Measurements from ENCODE around the gene TMPRSS3. TPM values are rescaled to one million over a fixed set of nuclear protein-coding genes. Genes with fewer than 3 reads are reported as not detected.

The TMPRSS3 gene
- total RNA-seq, 1 experiment from 2014 or later, result 4.3 TPM

GRCh38 chr21:42357307-42357706 lies 38.5 kb downstream of the TMPRSS3 start:
- H3K4me2 ChIP-seq, result no peak overlapping the region
- TF ChIP-seq EZH2 (IDR thresholded peaks at IDR 0.05; ENCODE audit: low read depth), result no peak
- TF ChIP-seq CTCF (conservative IDR thresholded peaks at IDR 0.05), result no peak
- CTCF ChIA-PET, result no interaction called here
- H3K36me3 ChIP-seq (ENCODE audit: low read depth), result no peaks in the 10 kb centered on the region
- no peak overlapping the region for H3K27ac ChIP-seq
- BruUV-seq (replicated peaks), result no TSS peak
- no peak overlapping the region for H3K4me3 ChIP-seq
- H3K27me3 ChIP-seq (ENCODE audit: insufficient read depth, low read depth), result no peaks in the 10 kb centered on the region
- no peaks in the 10 kb centered on the region for H4K20me1 ChIP-seq (ENCODE audit: insufficient read depth)
- no peaks in the 10 kb centered on the region for H3K9me2 ChIP-seq (ENCODE audit: insufficient read depth)
- POLR2A ChIA-PET (ENCODE audit: unreplicated experiment), result no interaction called here
- H3K79me2 ChIP-seq (ENCODE audit: low read depth), result no peaks in the 10 kb centered on the region
- no peak overlapping the region for H2AFZ ChIP-seq
- DNase-seq, result no peak
- no peaks in the 10 kb centered on the region for H3K9me3 ChIP-seq (ENCODE audit: insufficient read depth, low read depth)
- H3F3A ChIP-seq (ENCODE audit: insufficient read depth, low read depth), result no peaks in the 10 kb centered on the region; the same call in 1 of the 2 replicates
- intact Hi-C loops (cut with micrococcal nuclease; ENCODE audit: unreplicated experiment), result no loop called here
- no peaks in the 10 kb centered on the region for H3K4me1 ChIP-seq (replicated peaks; ENCODE audit: insufficient read depth)

GRCh38 chr21:42356650-42357049 lies 39.2 kb downstream of the TMPRSS3 start:
- no peaks in the 10 kb centered on the region for H3K9me2 ChIP-seq (ENCODE audit: insufficient read depth)
- TF ChIP-seq CTCF (conservative IDR thresholded peaks at IDR 0.05), result no peak
- no peak for TF ChIP-seq EZH2 (IDR thresholded peaks at IDR 0.05; ENCODE audit: low read depth)
- H3K27me3 ChIP-seq (ENCODE audit: insufficient read depth, low read depth), result no peaks in the 10 kb centered on the region
- H3K27ac ChIP-seq, result no peak overlapping the region
- ChIA-PET POLR2A (ENCODE audit: unreplicated experiment) (no interaction called here), CTCF (no interaction called here)
- H3F3A ChIP-seq (ENCODE audit: insufficient read depth, low read depth), result no peaks in the 10 kb centered on the region
- no peak overlapping the region for H2AFZ ChIP-seq
- H3K36me3 ChIP-seq (ENCODE audit: low read depth), result no peaks in the 10 kb centered on the region
- no peak for DNase-seq
- H3K4me1 ChIP-seq (replicated peaks; ENCODE audit: insufficient read depth), result 0 out of 2 replicates have a peak, but pooled peaks cover under 1% of the 10 kb centered on the region
- H3K4me2 ChIP-seq, result no peak overlapping the region
- H3K79me2 ChIP-seq (ENCODE audit: low read depth), result no peaks in the 10 kb centered on the region
- intact Hi-C loops (cut with micrococcal nuclease; ENCODE audit: unreplicated experiment), result no loop called here
- no peaks in the 10 kb centered on the region for H4K20me1 ChIP-seq (ENCODE audit: insufficient read depth)
- no peaks in the 10 kb centered on the region for H3K9me3 ChIP-seq (ENCODE audit: insufficient read depth, low read depth)
- BruUV-seq (replicated peaks), result no TSS peak
- no peak overlapping the region for H3K4me3 ChIP-seq

- H3K4me1 ChIP-seq (replicated peaks; ENCODE audit: insufficient read depth), result peaks cover 6% of the 10 kb centered on the region; the same call in 1 of the 2 replicates
- intact Hi-C loops (cut with micrococcal nuclease; ENCODE audit: unreplicated experiment), result no loop called here
- no peak overlapping the region for H2AFZ ChIP-seq
These were observed 39.8 kb downstream of the TMPRSS3 start for GRCh38 chr21:42356046-42356445.

More at GRCh38 chr21:42356046-42356445, 39.8 kb downstream of the TMPRSS3 start:
- DNase-seq, result no peak
- Histone ChIP-seq H3K4me3 (no peak overlapping the region), H3K4me2 (no peak overlapping the region), H3K27me3 (ENCODE audit: insufficient read depth, low read depth) (no peaks in the 10 kb centered on the region), H3K36me3 (ENCODE audit: low read depth) (no peaks in the 10 kb centered on the region), H3K27ac (no peak overlapping the region), H3K9me3 (ENCODE audit: insufficient read depth, low read depth) (no peaks in the 10 kb centered on the region), H3F3A (ENCODE audit: insufficient read depth, low read depth) (no peaks in the 10 kb centered on the region), H3K79me2 (ENCODE audit: low read depth) (no peaks in the 10 kb centered on the region), H3K9me2 (ENCODE audit: insufficient read depth) (no peaks in the 10 kb centered on the region), H4K20me1 (ENCODE audit: insufficient read depth) (no peaks in the 10 kb centered on the region)
- BruUV-seq (replicated peaks), result no TSS peak
- POLR2A ChIA-PET (ENCODE audit: unreplicated experiment), result no interaction called here
- TF ChIP-seq EZH2 (IDR thresholded peaks at IDR 0.05; ENCODE audit: low read depth) (no peak), CTCF (conservative IDR thresholded peaks at IDR 0.05) (no peak)
- CTCF ChIA-PET, result no interaction called here

Data from PC-9 (cell line).